Measurements from ENCODE around the gene CYP1A1. TPM values are rescaled to one million over a fixed set of nuclear protein-coding genes. Genes with fewer than 3 reads are reported as not detected.
A peak's percentile ranks its signal among the peaks of the same experiment; 100 is the strongest.

The CYP1A1 gene, protein sequence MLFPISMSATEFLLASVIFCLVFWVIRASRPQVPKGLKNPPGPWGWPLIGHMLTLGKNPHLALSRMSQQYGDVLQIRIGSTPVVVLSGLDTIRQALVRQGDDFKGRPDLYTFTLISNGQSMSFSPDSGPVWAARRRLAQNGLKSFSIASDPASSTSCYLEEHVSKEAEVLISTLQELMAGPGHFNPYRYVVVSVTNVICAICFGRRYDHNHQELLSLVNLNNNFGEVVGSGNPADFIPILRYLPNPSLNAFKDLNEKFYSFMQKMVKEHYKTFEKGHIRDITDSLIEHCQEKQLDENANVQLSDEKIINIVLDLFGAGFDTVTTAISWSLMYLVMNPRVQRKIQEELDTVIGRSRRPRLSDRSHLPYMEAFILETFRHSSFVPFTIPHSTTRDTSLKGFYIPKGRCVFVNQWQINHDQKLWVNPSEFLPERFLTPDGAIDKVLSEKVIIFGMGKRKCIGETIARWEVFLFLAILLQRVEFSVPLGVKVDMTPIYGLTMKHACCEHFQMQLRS
- total RNA-seq (1 to 10 TPM in 3 of 5 donors, under 1 TPM in 1, not detected in 1; 0.14 to 3.3 (median 1.9) TPM), total RNA-seq (0 to 4.1 (median 0.18) reads per million in 29 experiments)
- total RNA-seq (2013), result not detected

DNA sequence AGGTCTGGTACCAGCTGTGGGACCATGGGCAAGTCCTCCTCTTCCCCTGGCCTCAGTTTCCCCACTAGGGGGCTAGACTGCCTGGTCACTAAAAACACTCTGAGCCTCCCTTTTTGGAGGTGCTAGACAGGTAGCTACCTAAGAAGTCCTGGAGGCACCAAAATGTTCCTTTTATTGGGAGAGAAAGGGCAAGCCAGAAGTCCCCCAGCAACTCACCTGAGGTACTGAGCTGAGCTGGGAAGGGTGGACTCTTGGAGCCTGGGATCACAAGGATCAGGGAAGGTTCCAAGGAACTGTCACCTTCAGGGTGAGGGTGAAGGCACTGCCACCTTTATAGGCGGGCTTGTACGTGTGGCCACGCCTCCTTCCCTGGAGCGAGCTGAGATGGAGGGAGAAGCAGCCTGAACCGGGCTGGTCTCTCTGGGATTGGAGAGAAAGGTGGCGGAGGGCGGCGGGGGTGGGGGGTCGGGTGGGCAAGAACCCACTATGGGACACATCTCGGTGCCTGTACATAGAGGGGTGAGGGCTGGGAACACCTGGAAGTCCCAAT lies at the start of gene CYP1A1:
Gene CYP1A1 (minus strand): TSS at position 304 of the 550 bp plus-strand sequence. CDS start 2,431 bp downstream, outside the sequence.
- Histone ChIP-seq H3K27ac (ENCODE audit: low read length) (no peak within 1 kb of the TSS), H3K9me3 (no peaks in the 10 kb centered on the region), H3K27me3 (replicated peaks in 1 of 2; ENCODE audit: control insufficient read depth in 2 of 2, extremely low read depth in 1 of 2, insufficient read depth in 2 of 2, low read length in 1 of 2) (peaks cover 9 to 30% of the 10 kb centered on the region in 2 experiments), H3K36me3 (ENCODE audit: control insufficient read depth in 2 of 2, extremely low read depth in 1 of 2, insufficient read depth in 1 of 2, low read length in 1 of 2) (no peaks in the 10 kb centered on the region), H3K4me3 (ENCODE audit: control insufficient read depth in 1 of 2, extremely low read depth in 1 of 2, low read length in 1 of 2) (peak within 1 kb of the TSS; percentile 63 to 74), H3K4me1 (ENCODE audit: control insufficient read depth in 1 of 2, extremely low read depth in 1 of 2, insufficient read depth in 2 of 2, low read length in 2 of 2) (peaks cover 3 to 15% of the 10 kb centered on the region in 2 experiments)
- ATAC-seq (replicated peaks in 1 of 4), result peak; percentile 42 to 61 (median 48)
- Mint-ChIP-seq H3K36me3 (no peaks in the 10 kb centered on the region), H3K27ac (no peak within 1 kb of the TSS), H3K9me3 (no peaks in the 10 kb centered on the region), H3K4me1 (peaks cover 9 to 13% (median 11%) of the 10 kb centered on the region in 3 donors), H3K4me3 (peak within 1 kb of the TSS; percentile 71 to 81 (median 76)), H3K27me3 (peaks cover 6 to 15% of the 10 kb centered on the region in 2 donors)
- ChIA-PET CTCF (interaction anchor here in 1 of 2 donors (0.6 kb wide), 1 partner anchor 349 kb away, joined by 3 read pairs; no protein-coding TSS in a partner anchor), POLR2A (interaction anchor here in 1 of 2 donors (0.5 kb wide), 1 partner anchor 60 kb away, joined by 5 read pairs; no protein-coding TSS in a partner anchor)
- 0% methylated on average over 1 of the region's 10 CpGs for WGBS (ENCODE audit: insufficient coverage)
- DNase-seq, result peak in 13 of 35 experiments; percentile 6 to 44 (median 25)

DNA sequence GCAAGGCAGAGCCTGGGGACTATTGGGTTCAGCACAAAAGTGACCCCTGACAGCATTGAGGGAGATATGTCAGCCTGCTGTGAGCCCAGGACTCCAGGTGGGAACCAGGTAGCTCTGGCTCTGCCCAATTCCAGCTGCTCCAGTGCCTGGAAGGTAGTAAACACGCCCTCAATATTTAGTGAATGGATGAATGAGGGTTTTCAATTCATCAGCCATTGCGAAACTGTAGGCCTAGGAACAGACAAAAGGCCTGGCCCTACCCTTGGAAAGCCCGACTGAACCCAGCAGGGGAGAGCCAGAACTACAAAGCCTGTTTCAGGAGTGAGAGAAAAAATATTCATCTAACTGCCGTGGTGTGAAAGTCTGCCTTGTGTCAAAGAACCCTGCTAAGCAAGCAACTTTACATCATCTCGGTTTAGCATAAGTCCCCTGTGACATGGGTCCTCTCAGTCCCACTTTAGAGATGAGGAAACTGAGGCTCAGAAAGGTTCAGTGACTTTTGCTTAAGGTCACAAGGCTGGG lies 48.5 kb upstream of the CYP1A1 start:
- H3K27ac Mint-ChIP-seq, result peak overlapping the region; percentile 82 to 99
- ATAC-seq (replicated peaks in 1 of 4), result no peak
- H3K27ac ChIP-seq (ENCODE audit: low read length), result no peak overlapping the region

DNA sequence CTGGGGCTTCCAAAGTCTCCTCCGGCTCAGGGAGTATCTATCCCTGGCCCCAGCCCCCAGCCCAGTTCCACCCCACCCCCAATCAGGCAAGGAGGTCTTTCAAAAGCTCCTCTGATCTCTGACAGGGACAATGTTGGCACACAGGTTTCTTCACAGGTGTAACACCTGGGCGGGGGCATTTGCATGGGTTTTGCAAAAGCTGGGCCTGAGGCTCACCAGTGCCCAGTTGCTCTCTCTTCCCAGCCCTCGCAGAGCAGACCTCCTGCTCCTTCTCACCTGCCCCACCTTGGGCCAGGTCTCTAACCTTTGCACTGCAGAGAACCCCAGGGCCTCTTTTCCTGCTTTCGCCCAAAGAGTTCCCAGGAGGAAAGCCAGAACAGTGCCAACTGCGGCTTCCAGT lies 48.0 kb upstream of the CYP1A1 start:
- ChIA-PET POLR2A (interaction anchor here in 1 of 2 donors (0.6 kb wide), 1 partner anchor 16 kb away, joined by 5 read pairs; no protein-coding TSS in a partner anchor), CTCF (interaction anchor here (1.6 to 6.3 kb wide), 4 partner anchors 21 to 141 kb away, joined by 5 to 139 read pairs (median 46); no protein-coding TSS in a partner anchor)
- Mint-ChIP-seq H3K27ac (peak overlapping the region; percentile 82 to 99), H3K27me3 (peaks cover 0 to 3% of the 10 kb centered on the region in 2 donors), H3K4me3 (no peak overlapping the region), H3K4me1 (peaks cover 48 to 74% (median 60%) of the 10 kb centered on the region in 3 donors), H3K36me3 (no peaks in the 10 kb centered on the region), H3K9me3 (no peaks in the 10 kb centered on the region)
- Histone ChIP-seq H3K4me3 (ENCODE audit: control insufficient read depth in 1 of 2, extremely low read depth in 1 of 2, low read length in 1 of 2) (no peak overlapping the region), H3K9me3 (no peaks in the 10 kb centered on the region), H3K27me3 (replicated peaks in 1 of 2; ENCODE audit: control insufficient read depth in 2 of 2, extremely low read depth in 1 of 2, insufficient read depth in 2 of 2, low read length in 1 of 2) (peaks cover 0 to 11% of the 10 kb centered on the region in 2 experiments), H3K27ac (ENCODE audit: low read length) (no peak overlapping the region), H3K4me1 (ENCODE audit: control insufficient read depth in 1 of 2, extremely low read depth in 1 of 2, insufficient read depth in 2 of 2, low read length in 2 of 2) (peaks cover 33 to 71% of the 10 kb centered on the region in 2 experiments), H3K36me3 (ENCODE audit: control insufficient read depth in 2 of 2, extremely low read depth in 1 of 2, insufficient read depth in 1 of 2, low read length in 1 of 2) (no peaks in the 10 kb centered on the region)
- WGBS (ENCODE audit: insufficient coverage), result 95% methylated on average over 5 of the region's 5 CpGs
- no peak for ATAC-seq (replicated peaks in 1 of 4)
- no peak for DNase-seq

More for the DNA sequence above, 48.5 kb upstream of the CYP1A1 start:
- POLR2A ChIA-PET, result interaction anchor here (0.6 to 1.1 kb wide), 3 partner anchors 16 to 140 kb away, joined by 4 to 5 read pairs (median 4); no protein-coding TSS in a partner anchor
- 69% methylated on average over 4 of the region's 5 CpGs for WGBS (ENCODE audit: insufficient coverage)
- H3K4me1 Mint-ChIP-seq, result peaks cover 49 to 75% (median 61%) of the 10 kb centered on the region in 3 donors
- CTCF ChIA-PET, result interaction anchor here (1.6 to 6.4 kb wide), 5 partner anchors 14 to 141 kb away, joined by 5 to 139 read pairs (median 58); no protein-coding TSS in a partner anchor
- Histone ChIP-seq H3K4me3 (ENCODE audit: control insufficient read depth in 1 of 2, extremely low read depth in 1 of 2, low read length in 1 of 2) (no peak overlapping the region), H3K9me3 (no peaks in the 10 kb centered on the region), H3K36me3 (ENCODE audit: control insufficient read depth in 2 of 2, extremely low read depth in 1 of 2, insufficient read depth in 1 of 2, low read length in 1 of 2) (no peaks in the 10 kb centered on the region), H3K4me1 (ENCODE audit: control insufficient read depth in 1 of 2, extremely low read depth in 1 of 2, insufficient read depth in 2 of 2, low read length in 2 of 2) (peaks cover 37 to 72% of the 10 kb centered on the region in 2 experiments), H3K27me3 (replicated peaks in 1 of 2; ENCODE audit: control insufficient read depth in 2 of 2, extremely low read depth in 1 of 2, insufficient read depth in 2 of 2, low read length in 1 of 2) (peaks cover 0 to 6% of the 10 kb centered on the region in 2 experiments)
- peaks cover 0 to under 1% of the 10 kb centered on the region in 2 donors for H3K27me3 Mint-ChIP-seq
- no peaks in the 10 kb centered on the region for H3K36me3 Mint-ChIP-seq
- DNase-seq, result no peak
- H3K4me3 Mint-ChIP-seq, result no peak overlapping the region
- H3K9me3 Mint-ChIP-seq, result no peaks in the 10 kb centered on the region

DNA sequence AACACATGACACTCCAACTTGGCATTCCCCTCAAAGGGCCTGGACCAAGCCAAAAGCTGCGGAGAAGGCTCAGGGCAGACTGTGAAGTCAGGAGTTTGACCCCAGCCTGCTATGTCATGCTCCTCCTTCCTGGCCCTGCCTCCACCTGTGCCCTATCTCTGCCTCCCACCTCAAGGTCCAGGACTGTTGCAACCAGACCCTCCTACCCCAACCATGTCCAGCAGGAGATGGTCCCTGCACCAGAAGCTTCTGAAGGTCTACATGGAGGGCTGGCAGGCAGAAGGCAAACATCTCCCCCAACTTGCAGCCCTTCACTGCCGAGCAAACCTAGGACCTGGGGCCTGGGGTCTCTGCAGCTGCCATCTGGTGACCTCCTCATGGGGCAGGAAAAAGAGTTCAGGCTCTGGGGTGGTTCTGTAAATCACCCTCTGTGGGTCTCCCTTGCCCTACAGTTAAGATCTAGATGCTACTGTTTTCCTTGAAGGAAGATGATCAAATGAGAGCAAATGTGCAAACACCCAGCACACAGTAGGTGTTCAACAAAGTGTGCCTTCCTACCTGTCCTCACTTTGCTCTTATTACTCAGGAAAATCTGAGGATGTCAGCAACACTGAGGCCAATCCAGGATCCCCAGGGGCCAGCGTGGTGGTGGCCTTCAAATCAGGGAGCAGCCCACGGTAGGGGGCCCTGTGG lies 45.0 kb upstream of the CYP1A1 start:
- Mint-ChIP-seq H3K27ac (no peak overlapping the region), H3K27me3 (peaks cover 0 to 5% of the 10 kb centered on the region in 2 donors), H3K9me3 (no peaks in the 10 kb centered on the region), H3K4me1 (peaks cover 18 to 44% (median 30%) of the 10 kb centered on the region in 3 donors), H3K4me3 (no peak overlapping the region), H3K36me3 (no peaks in the 10 kb centered on the region)
- no peak overlapping the region for H3K4me3 ChIP-seq (ENCODE audit: control insufficient read depth in 1 of 2, extremely low read depth in 1 of 2, low read length in 1 of 2)
- ChIA-PET POLR2A (interaction anchor here (0.6 to 1.0 kb wide), 2 partner anchors 30 to 156 kb away, joined by 3 to 9 read pairs; no protein-coding TSS in a partner anchor), CTCF (interaction anchor here (0.6 to 6.3 kb wide), 24 partner anchors 10 to 229 kb away, joined by 3 to 139 read pairs (median 10); partner anchors contain the start of genes ARID3B (in 1 of the 2), CSK (in 1 of the 2) and LMAN1L (in 1 of the 2))
- H3K27me3 ChIP-seq (replicated peaks in 1 of 2; ENCODE audit: control insufficient read depth in 2 of 2, extremely low read depth in 1 of 2, insufficient read depth in 2 of 2, low read length in 1 of 2), result peaks cover 0 to 19% of the 10 kb centered on the region in 2 experiments
- no peak for ATAC-seq (replicated peaks in 1 of 4)
- peak in 1 of 35 experiments; percentile 10 for DNase-seq
- no peak overlapping the region for H3K27ac ChIP-seq (ENCODE audit: low read length)
- H3K9me3 ChIP-seq, result no peaks in the 10 kb centered on the region
- no peaks in the 10 kb centered on the region for H3K36me3 ChIP-seq (ENCODE audit: control insufficient read depth in 2 of 2, extremely low read depth in 1 of 2, insufficient read depth in 1 of 2, low read length in 1 of 2)
- H3K4me1 ChIP-seq (ENCODE audit: control insufficient read depth in 1 of 2, extremely low read depth in 1 of 2, insufficient read depth in 2 of 2, low read length in 2 of 2), result peaks cover 14 to 41% of the 10 kb centered on the region in 2 experiments
- WGBS (ENCODE audit: insufficient coverage), result 50% methylated on average over 2 of the region's 4 CpGs

DNA sequence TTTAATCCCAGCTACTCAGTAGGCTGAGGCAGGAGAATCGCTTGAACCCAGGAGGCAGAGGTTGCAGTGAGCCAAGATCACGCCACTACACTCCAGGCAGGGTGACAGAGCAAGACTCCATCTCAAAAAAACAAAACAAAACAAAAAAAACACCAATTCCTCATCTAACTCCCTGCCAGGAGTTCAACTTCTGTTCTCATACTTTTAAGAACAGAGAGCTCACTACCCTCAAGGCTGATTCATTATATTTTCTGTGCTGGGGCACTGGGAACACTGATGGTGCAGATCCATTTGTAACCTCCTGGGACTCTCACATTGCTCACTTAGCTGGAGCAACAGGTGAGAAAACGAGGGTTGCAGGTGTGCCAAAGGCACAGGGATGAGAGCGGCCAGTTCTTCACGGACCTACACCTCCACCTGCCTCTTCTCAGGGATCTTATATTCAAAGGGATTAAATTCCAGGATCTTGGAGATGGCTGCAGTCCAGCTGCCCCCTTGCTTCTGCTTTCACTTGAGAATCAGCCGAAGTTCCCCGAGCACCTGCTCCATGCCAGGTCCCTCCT lies 44.2 kb upstream of the CYP1A1 start:
- Mint-ChIP-seq H3K4me3 (no peak overlapping the region), H3K36me3 (no peaks in the 10 kb centered on the region), H3K27me3 (peaks cover 0 to 5% of the 10 kb centered on the region in 2 donors), H3K9me3 (no peaks in the 10 kb centered on the region), H3K27ac (no peak overlapping the region), H3K4me1 (peaks cover 15 to 38% (median 25%) of the 10 kb centered on the region in 3 donors)
- ATAC-seq (replicated peaks in 1 of 4) (no peak), DNase-seq (no peak)
- peaks cover 14 to 34% of the 10 kb centered on the region in 2 experiments for H3K4me1 ChIP-seq (ENCODE audit: control insufficient read depth in 1 of 2, extremely low read depth in 1 of 2, insufficient read depth in 2 of 2, low read length in 2 of 2)
- no peak overlapping the region for H3K4me3 ChIP-seq (ENCODE audit: control insufficient read depth in 1 of 2, extremely low read depth in 1 of 2, low read length in 1 of 2)
- ChIA-PET CTCF (interaction anchor here (0.6 to 6.3 kb wide), 28 partner anchors 8 to 1575 kb away, joined by 3 to 139 read pairs (median 6); partner anchors contain the start of genes CSK (in 2 of the 2) and FAM219B (in 1 of the 2)), POLR2A (interaction anchor here in 1 of 2 donors (0.6 kb wide), 1 partner anchor 59 kb away, joined by 3 read pairs; no protein-coding TSS in a partner anchor)
- peaks cover 0 to 19% of the 10 kb centered on the region in 2 experiments for H3K27me3 ChIP-seq (replicated peaks in 1 of 2; ENCODE audit: control insufficient read depth in 2 of 2, extremely low read depth in 1 of 2, insufficient read depth in 2 of 2, low read length in 1 of 2)
- H3K9me3 ChIP-seq, result no peaks in the 10 kb centered on the region
- H3K27ac ChIP-seq (ENCODE audit: low read length), result no peak overlapping the region
- no peaks in the 10 kb centered on the region for H3K36me3 ChIP-seq (ENCODE audit: control insufficient read depth in 2 of 2, extremely low read depth in 1 of 2, insufficient read depth in 1 of 2, low read length in 1 of 2)
- 63% methylated on average over 4 of the region's 7 CpGs for WGBS (ENCODE audit: insufficient coverage)
